NT2/D1 (cell line): ENCODE data around the gene NFKBIE.

ENCODE experiments used
- DNase-seq: peaks from one replicate; pipeline ENCODE4 v3.0.0-alpha.2; 2011; ENCODE audit warnings: low read depth, low spot score
- H3K27me3 ChIP-seq: 2 replicates; pipeline ENCODE4 v1.6.0; 2011; ENCODE audit warnings: mild to moderate bottlenecking; ENCODE audit not compliant: insufficient read length, insufficient read depth
- H3K36me3 ChIP-seq: 2 replicates; pipeline ENCODE4 v1.6.1; 2011; ENCODE audit warnings: mild to moderate bottlenecking, low read length, mixed read lengths; ENCODE audit not compliant: insufficient read depth, insufficient read length
- H3K4me1 ChIP-seq: 2 replicates; pipeline ENCODE4 v1.5.1; 2011; ENCODE audit not compliant: insufficient read depth, insufficient read length
- H3K4me3 ChIP-seq: 2 replicates; pipeline ENCODE4 v1.5.1; 2011; ENCODE audit warnings: low read depth; ENCODE audit not compliant: insufficient read length
- H3K9ac ChIP-seq: 2 replicates; pipeline ENCODE4 v1.6.0; 2011; ENCODE audit warnings: low read depth; ENCODE audit not compliant: insufficient read length
- H3K9me3 ChIP-seq: 2 replicates; pipeline ENCODE4 v1.5.1; 2011; ENCODE audit warnings: mild to moderate bottlenecking, low read length; ENCODE audit not compliant: insufficient read depth
- SUZ12 ChIP-seq: IDR thresholded peaks from 2 replicates; pipeline ENCODE4 v1.6.1; 2011; ENCODE audit not compliant: insufficient read length, insufficient read depth; ENCODE audit errors: extremely low read depth
- YY1 ChIP-seq: IDR thresholded peaks from 2 replicates; pipeline ENCODE4 v1.6.1; 2011; ENCODE audit not compliant: insufficient read length, insufficient read depth
- ZNF274 ChIP-seq: IDR thresholded peaks from 2 replicates; pipeline ENCODE4 v1.6.1; 2011; ENCODE audit warnings: mild to moderate bottlenecking, low read depth, low read length

Gene NFKBIE

DNA sequence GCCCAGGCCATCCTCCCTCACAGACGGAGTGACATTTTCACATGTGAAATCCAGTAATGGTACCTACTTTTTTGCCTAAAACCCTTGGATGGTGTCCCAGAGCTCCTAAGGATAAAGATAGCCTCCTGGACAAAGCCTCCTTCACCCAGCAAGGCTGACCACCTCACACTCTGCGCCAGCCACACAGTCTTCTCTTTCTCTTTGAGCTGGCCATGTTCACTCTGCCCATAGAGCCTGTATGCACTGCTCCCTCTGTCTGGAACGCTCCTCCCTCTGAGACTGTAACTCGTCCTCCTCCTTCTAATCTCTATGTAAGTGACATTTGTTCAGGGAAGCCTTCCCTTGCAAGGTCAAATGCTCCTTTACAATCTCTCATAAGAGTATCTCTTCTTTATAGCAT lies 19.5 kb upstream of the NFKBIE start:
- H3K9ac ChIP-seq = no peak overlapping the region
- H3K27me3 ChIP-seq = peaks cover 9% of the 10 kb centered on the region
- DNase-seq = no peak
- H3K9me3 ChIP-seq = no peaks in the 10 kb centered on the region
- TF ChIP-seq YY1 = no peak
- no peak for TF ChIP-seq SUZ12
- no peak for TF ChIP-seq ZNF274
- H3K36me3 ChIP-seq = no peaks in the 10 kb centered on the region
- no peak overlapping the region for H3K4me3 ChIP-seq
- no peaks in the 10 kb centered on the region for H3K4me1 ChIP-seq

DNA sequence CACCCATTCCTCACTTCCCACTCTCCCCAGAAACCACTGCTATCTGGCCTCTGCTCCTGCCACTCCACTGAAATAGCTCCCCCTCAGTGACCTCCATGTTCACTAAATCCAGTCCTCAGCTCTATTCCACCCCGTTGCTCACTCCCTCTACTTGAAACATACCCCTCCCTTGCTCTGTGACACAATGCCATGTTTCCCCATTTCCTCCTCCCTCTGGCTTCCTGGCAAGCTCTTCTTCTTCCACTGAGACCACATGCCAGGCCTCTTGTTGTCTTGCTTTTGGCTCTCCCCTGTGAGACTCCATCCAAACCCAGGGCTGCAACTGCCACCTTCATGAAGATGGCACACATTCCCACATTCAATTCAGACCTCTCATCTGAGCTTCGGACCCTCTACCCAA lies 18.8 kb upstream of the NFKBIE start:
- H3K36me3 ChIP-seq = no peaks in the 10 kb centered on the region
- no peak overlapping the region for H3K4me3 ChIP-seq
- no peaks in the 10 kb centered on the region for H3K9me3 ChIP-seq
- TF ChIP-seq ZNF274 (no peak), YY1 (no peak), SUZ12 (no peak)
- no peak overlapping the region for H3K9ac ChIP-seq
- no peak for DNase-seq
- peaks cover 9% of the 10 kb centered on the region for H3K27me3 ChIP-seq
- no peaks in the 10 kb centered on the region for H3K4me1 ChIP-seq

DNA sequence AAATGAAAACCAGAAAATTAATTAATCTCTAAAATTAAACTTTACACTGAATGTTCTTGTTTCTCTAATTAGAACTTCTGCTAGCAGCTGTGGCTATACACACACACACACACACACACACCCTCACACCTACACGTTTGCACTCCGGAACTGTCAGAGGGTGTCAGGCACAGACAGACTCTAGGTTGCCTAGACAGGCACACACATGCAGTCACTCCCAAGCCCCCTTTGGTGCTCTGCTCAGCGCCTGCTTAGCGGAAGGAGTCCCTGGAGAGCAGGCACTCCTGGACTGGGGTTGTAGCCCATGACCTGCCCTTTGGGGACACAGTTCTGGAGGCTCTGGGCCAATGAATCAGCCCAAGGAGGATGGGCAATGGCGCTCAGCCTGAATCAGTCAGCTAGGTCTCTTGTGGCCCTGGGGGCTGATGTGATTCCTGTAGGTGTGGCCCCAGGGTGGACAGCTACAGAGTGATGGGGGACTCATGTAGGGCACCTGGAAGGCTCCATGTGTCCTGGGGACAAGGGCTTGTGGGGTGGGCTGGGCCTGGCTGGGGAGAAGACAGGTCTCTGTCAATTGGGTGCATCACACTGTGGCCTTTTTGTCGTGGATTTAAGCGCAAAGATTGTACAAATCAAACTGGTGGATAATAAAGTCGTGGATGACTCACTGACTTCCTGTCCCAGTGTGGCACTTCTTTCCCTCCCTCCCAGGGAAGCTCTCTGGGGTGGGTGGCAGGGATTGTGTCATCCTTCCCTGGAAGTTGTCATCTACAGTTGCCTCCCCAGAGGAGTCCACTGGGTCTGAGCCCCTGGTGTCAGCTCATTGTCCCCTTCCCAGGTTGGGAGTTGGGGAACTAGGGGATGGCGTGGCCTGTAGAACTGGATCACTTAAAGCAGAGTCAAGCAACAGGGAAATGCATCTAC lies 13.7 kb upstream of the NFKBIE start:
- no peak for DNase-seq
- H3K4me3 ChIP-seq = no peak overlapping the region
- H3K27me3 ChIP-seq = peaks cover 3% of the 10 kb centered on the region
- no peaks in the 10 kb centered on the region for H3K4me1 ChIP-seq
- TF ChIP-seq YY1 (no peak), SUZ12 (no peak), ZNF274 (no peak)
- no peaks in the 10 kb centered on the region for H3K36me3 ChIP-seq
- H3K9me3 ChIP-seq = no peaks in the 10 kb centered on the region
- no peak overlapping the region for H3K9ac ChIP-seq

DNA sequence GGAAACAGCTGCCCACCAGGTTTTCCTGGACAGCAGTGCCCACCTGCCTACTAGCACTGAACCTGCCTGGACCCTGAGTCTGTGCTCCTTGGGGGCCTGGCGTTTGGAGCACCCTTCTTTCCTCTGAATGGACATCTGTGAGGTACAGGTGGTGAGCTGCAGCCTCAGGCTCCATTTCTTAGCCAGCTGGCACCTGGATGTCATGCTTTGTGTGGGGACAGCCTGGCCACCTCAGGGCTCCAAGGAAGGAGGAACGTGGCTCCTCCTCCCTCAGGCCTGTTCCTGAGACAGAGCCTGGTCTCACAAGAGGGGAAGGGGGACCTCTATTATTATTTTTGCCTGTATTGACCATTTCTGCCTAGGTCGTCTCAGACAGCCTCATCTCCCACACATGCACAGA lies 13.0 kb upstream of the NFKBIE start:
- H3K27me3 ChIP-seq = no peaks in the 10 kb centered on the region
- H3K36me3 ChIP-seq = no peaks in the 10 kb centered on the region
- TF ChIP-seq YY1 (no peak), SUZ12 (no peak), ZNF274 (no peak)
- H3K4me3 ChIP-seq = no peak overlapping the region
- no peak overlapping the region for H3K9ac ChIP-seq
- H3K9me3 ChIP-seq = no peaks in the 10 kb centered on the region
- H3K4me1 ChIP-seq = no peaks in the 10 kb centered on the region
- no peak for DNase-seq

DNA sequence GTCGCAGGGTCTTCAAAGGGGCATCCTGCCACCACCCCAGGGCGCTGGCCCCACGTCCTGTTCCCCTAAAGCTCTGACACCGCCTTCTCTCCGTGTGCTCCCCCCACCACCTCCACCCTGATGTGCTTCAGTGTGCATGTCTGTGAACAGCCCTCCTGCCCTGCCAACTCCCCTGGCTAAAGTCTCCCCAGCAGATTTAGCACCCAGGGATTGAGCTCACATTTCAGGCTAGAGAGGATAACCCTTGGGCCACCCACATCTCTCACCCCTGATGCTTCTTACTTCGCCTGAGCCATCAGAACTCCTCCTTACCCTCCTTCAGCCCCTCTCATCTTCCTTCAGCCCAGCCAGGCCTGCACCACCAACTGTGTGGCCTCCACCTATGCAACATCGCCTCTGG lies 12.4 kb upstream of the NFKBIE start:
- H3K4me3 ChIP-seq = no peak overlapping the region
- DNase-seq = no peak
- no peak for TF ChIP-seq ZNF274
- TF ChIP-seq SUZ12 = no peak
- no peak for TF ChIP-seq YY1
- H3K9ac ChIP-seq = no peak overlapping the region
- H3K27me3 ChIP-seq = no peaks in the 10 kb centered on the region
- H3K9me3 ChIP-seq = no peaks in the 10 kb centered on the region
- H3K4me1 ChIP-seq = no peaks in the 10 kb centered on the region
- H3K36me3 ChIP-seq = no peaks in the 10 kb centered on the region

DNA sequence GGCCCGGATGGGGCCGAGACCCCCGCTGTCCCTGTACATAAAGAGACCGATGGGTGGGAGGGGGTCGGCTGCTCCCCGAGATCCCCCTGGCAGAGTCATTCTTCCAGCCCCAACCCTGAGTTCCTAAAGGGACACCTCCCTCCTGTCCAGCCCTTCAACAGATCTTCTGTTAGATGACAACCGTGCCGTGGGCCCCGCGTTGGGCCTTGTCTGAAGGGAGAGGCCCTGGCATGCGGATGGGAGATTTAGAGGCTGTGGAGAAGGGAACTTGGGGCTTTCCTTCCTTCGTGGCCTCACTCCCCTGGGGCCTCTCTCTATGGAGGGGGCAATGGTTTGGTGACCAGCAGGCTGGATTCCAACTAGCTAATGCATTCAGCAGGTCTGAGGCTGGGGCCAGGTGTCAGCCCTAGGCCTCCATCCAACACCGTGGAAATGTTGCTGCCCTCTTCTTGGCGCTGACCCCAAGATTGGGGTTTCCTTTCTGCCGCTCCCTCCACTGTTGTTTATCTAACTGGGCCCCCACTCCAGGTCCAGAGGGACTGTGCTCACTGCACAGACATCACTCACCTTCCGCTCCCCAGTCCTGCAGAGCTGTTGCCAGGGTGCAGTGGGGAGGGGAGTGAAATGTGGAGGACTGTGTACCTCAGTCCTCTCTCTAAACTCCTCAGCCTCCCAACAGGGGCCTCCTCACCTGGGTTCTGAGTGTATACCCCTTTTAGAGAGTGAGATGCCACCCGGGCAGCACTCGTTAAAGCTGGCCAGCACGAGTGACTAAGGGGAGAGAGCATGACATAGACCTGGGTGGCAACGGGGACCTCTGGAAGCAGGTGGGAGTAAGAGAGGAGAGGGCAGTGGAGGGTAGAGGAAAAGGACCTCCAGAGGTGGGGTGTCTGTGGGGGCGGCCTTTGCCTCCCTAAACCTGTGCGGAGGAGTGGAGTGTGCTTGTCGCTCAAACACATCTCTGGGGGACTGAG lies 11.6 kb upstream of the NFKBIE start:
- Histone ChIP-seq H3K4me1 (no peaks in the 10 kb centered on the region), H3K9me3 (no peaks in the 10 kb centered on the region), H3K36me3 (no peaks in the 10 kb centered on the region), H3K27me3 (no peaks in the 10 kb centered on the region), H3K4me3 (no peak overlapping the region), H3K9ac (no peak overlapping the region)
- no peak for DNase-seq
- TF ChIP-seq SUZ12 (no peak), YY1 (no peak)

DNA sequence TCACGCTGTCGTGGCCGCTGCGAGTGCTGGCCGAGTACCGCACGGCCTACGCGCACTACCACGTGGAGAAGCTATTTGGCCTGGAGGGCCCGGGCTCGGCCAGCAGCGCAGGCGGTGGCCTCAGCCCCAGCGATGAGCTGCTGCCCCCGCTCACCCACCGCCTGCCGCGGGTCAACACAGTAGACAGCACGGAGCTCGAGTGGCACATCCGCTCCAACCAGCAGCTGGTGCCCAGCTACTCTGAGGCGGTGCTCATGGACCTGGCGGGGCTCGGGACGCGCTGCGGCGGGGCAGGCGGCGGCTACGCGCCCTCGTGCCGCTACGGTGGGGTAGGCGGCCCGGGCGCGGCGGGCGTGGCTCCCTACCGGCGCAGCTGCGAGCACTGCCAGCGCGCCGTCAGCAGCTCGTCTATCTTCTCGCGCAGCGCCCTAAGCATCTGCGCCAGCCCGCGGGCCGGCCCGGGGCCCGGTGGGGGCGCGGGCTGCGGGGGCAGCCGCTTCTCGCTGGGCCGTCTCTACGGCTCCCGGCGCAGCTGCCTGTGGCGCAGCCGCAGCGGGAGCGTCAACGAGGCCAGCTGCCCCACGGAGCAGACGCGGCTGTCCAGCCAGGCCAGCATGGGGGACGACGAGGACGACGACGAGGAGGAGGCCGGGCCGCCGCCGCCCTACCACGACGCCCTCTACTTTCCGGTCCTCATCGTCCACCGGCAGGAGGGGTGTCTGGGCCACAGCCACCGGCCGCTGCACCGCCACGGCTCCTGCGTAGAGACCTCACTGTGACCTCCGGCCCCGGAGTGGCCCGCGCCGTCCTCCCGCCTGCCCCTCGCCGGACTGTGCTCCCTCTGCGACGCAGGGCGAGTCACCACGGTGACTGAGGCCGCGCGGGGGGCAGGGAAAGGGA lies 10.6 kb upstream of the NFKBIE start:
- Histone ChIP-seq H3K9ac (no peak overlapping the region), H3K27me3 (no peaks in the 10 kb centered on the region), H3K36me3 (no peaks in the 10 kb centered on the region), H3K4me3 (no peak overlapping the region), H3K9me3 (no peaks in the 10 kb centered on the region), H3K4me1 (no peaks in the 10 kb centered on the region)
- DNase-seq = no peak
- TF ChIP-seq SUZ12 = no peak
- TF ChIP-seq ZNF274 = no peak
- no peak for TF ChIP-seq YY1
